AG04450 (cell line): ENCODE data around the gene GTSE1. TPM values are rescaled to one million over a fixed set of nuclear protein-coding genes. Genes with fewer than 3 reads are reported as not detected.

Experiments
- CTCF ChIA-PET: fragments of 300-600, 350-600 bp; formaldehyde crosslinking; extraction: SDS; loops from one replicate; lab custom pipeline; 2022; ENCODE audit warnings: antibody characterized with exemption, inconsistent platforms; lab: Charles Lee
- POLR2A ChIA-PET: fragments of 350-600 bp; formaldehyde crosslinking; extraction: SDS; loops from one replicate; lab custom pipeline; 2021; ENCODE audit warnings: antibody characterized with exemption, inconsistent platforms; lab: Yijun Ruan, JAX
- DNase-seq: peaks from one replicate; pipeline ENCODE4 v3.0.0-alpha.2; 2011; ENCODE audit warnings: low read depth, low spot score
- H3K27ac ChIP-seq: one replicate; pipeline ENCODE4 v1.5.1; 2012; ENCODE audit warnings: low read depth, low read length, control low read depth
- H3K27me3 ChIP-seq: one replicate; pipeline ENCODE4 v1.6.0; 2012; ENCODE audit warnings: low read length; ENCODE audit not compliant: control insufficient read depth, insufficient read depth
- H3K4me3 ChIP-seq: 2 replicates; pipeline ENCODE4 v1.5.1; 2011; ENCODE audit warnings: mild to moderate bottlenecking, low read depth, low read length, control low read depth
- H3K9me3 ChIP-seq: 2 replicates; pipeline ENCODE4 v1.5.1; 2012; ENCODE audit warnings: low read length; ENCODE audit not compliant: control insufficient read depth, insufficient read depth
- CTCF ChIP-seq: IDR thresholded peaks from 2 replicates; pipeline ENCODE4 v1.5.1; 2011; ENCODE audit warnings: low read depth, low read length, control low read depth, inconsistent platforms
- polyA plus RNA-seq: library from polyadenylated mRNA; depleted of rRNA; stranded (reverse); fragments of >200 nt; gene quantifications from 2 replicates; pipeline ENCODE4 v1.2.3, GENCODE V29; 2011

The GTSE1 gene
- polyA plus RNA-seq, 1 experiment, result 4.0 TPM

GRCh38 chr22:46364341-46365165 is 67.9 kb downstream of the GTSE1 start:
- CTCF ChIA-PET, result interaction anchor here (1.4 kb wide), 1 partner anchor 177 kb away, joined by 5 read pairs; no protein-coding TSS in a partner anchor
- Histone ChIP-seq H3K27me3 (peaks cover 5% of the 10 kb centered on the region), H3K4me3 (no peak overlapping the region), H3K9me3 (no peaks in the 10 kb centered on the region; the same call in 1 of the 2 replicates), H3K27ac (no peak overlapping the region)
- DNase-seq, result no peak
- no peak for TF ChIP-seq CTCF
- POLR2A ChIA-PET, result no interaction called here

GRCh38 chr22:46365166-46365624 is 68.5 kb downstream of the GTSE1 start:
- Histone ChIP-seq H3K27ac (no peak overlapping the region), H3K9me3 (no peaks in the 10 kb centered on the region; the same call in 1 of the 2 replicates), H3K27me3 (peaks cover 5% of the 10 kb centered on the region), H3K4me3 (no peak overlapping the region)
- CTCF ChIA-PET, result no interaction called here
- TF ChIP-seq CTCF, result no peak
- POLR2A ChIA-PET, result no interaction called here
- DNase-seq, result no peak

GRCh38 chr22:46366327-46366731 is 69.7 kb downstream of the GTSE1 start:
- Histone ChIP-seq H3K9me3 (no peaks in the 10 kb centered on the region; the same call in 1 of the 2 replicates), H3K27me3 (peaks cover 9% of the 10 kb centered on the region), H3K27ac (no peak overlapping the region), H3K4me3 (no peak overlapping the region)
- ChIA-PET POLR2A (no interaction called here), CTCF (interaction anchor here (2.5 to 3.4 kb wide), 3 partner anchors 172 to 180 kb away, joined by 10 to 112 read pairs (median 27); no protein-coding TSS in a partner anchor)
- no peak for DNase-seq
- TF ChIP-seq CTCF, result no peak

- no peaks in the 10 kb centered on the region; the same call in 1 of the 2 replicates for H3K9me3 ChIP-seq
- DNase-seq, result no peak
- TF ChIP-seq CTCF, result no peak
- H3K27me3 ChIP-seq, result peaks cover 9% of the 10 kb centered on the region
- ChIA-PET POLR2A (no interaction called here), CTCF (interaction anchor here (0.6 to 3.4 kb wide), 23 partner anchors 9 to 361 kb away, joined by 3 to 112 read pairs (median 5); no protein-coding TSS in a partner anchor)
- H3K4me3 ChIP-seq, result no peak overlapping the region
- H3K27ac ChIP-seq, result no peak overlapping the region
Measured at GRCh38 chr22:46366801-46367706, 70.4 kb downstream of the GTSE1 start.
